B cell (primary cell): ENCODE results near the gene SUSD4. TPM values are rescaled to one million over a fixed set of nuclear protein-coding genes. Genes with fewer than 3 reads are reported as not detected.

ENCODE experiments used
- ATAC-seq: fragments of 200-7000 bp; cut with Tn5 transposase; one replicate; pipeline ENCODE4 v1.10.0; 2021; ENCODE audit warnings: low read depth, mild to moderate bottlenecking, moderate number of reproducible peaks, moderate library complexity
- CTCF ChIA-PET: fragments of 350-600 bp; sonication (Branson Sonifier 250); formaldehyde crosslinking; loops from one replicate; lab custom pipeline; 2021; ENCODE audit warnings: antibody characterized with exemption, inconsistent platforms; lab: Charles Lee
- POLR2A ChIA-PET: fragments of 350-600 bp; sonication (Branson Sonifier 250); formaldehyde crosslinking; loops from one replicate; lab custom pipeline; 2021; ENCODE audit warnings: antibody characterized with exemption; lab: Charles Lee
- DNase-seq: peaks from one replicate; pipeline ENCODE4 v3.0.0; 2013
- H2AFZ ChIP-seq: 2 replicates; pipeline ENCODE4 v1.6.1; 2012; ENCODE audit warnings: mild to moderate bottlenecking, low read depth, low read length; ENCODE audit not compliant: insufficient read depth, poor library complexity, severe bottlenecking
- H3K27ac ChIP-seq, 2 donors: 1 replicate in 1 of 2; 2 replicates in 1 of 2; pipeline ENCODE4 v1.5.1; 2012 to 2013; ENCODE audit warnings: low read length in 2 of 2, mild to moderate bottlenecking in 2 of 2, moderate library complexity in 1 of 2
- H3K27me3 ChIP-seq, 4 experiments: fragments of 200-600 bp in 1 of 4; sonication (generic) in 1 of 4; replicated peaks in 1 of 4; 1 replicate in 2 of 4; 2 replicates in 2 of 4; pipeline versions ENCODE4 v1.6.1 to v1.7.0; 2013 to 2016; ENCODE audit warnings: low read length in 3 of 4, mild to moderate bottlenecking in 2 of 4, mixed read lengths in 1 of 4, moderate library complexity in 1 of 4; ENCODE audit not compliant: insufficient read depth in 4 of 4, control insufficient read depth in 3 of 4; ENCODE audit errors: control extremely low read depth in 1 of 4
- H3K36me3 ChIP-seq, 2 experiments: replicated peaks in 1 of 2; 1 replicate in 1 of 2; 2 replicates in 1 of 2; pipeline versions ENCODE4 v1.6.1 to v1.7.1; 2013; ENCODE audit warnings: low read length in 1 of 2; ENCODE audit not compliant: insufficient read depth in 2 of 2, control insufficient read depth in 1 of 2; ENCODE audit errors: control extremely low read depth in 1 of 2, extremely low read depth in 1 of 2
- H3K4me1 ChIP-seq, 2 donors: fragments of 200-600 bp in 1 of 2; sonication (generic) in 1 of 2; 1 replicate in 1 of 2; 2 replicates in 1 of 2; pipeline versions ENCODE4 v1.5.1 to v1.6.1; 2013 to 2017; ENCODE audit warnings: low read length in 2 of 2; ENCODE audit not compliant: control insufficient read depth in 2 of 2, insufficient read depth in 2 of 2
- H3K4me2 ChIP-seq: replicated peaks from 2 replicates; pipeline ENCODE3; 2012; ENCODE audit warnings: mild to moderate bottlenecking, low read depth, low read length; ENCODE audit not compliant: poor library complexity, severe bottlenecking
- H3K4me3 ChIP-seq, 5 experiments: fragments of 200-600 bp in 1 of 5; sonication (generic) in 1 of 5; 1 replicate in 3 of 5; 2 replicates in 2 of 5; pipeline versions ENCODE4 v1.5.1 to v1.7.0; 2011 to 2016; ENCODE audit warnings: low read length in 4 of 5, mild to moderate bottlenecking in 4 of 5, low read depth in 2 of 5, control low read depth in 1 of 5, moderate library complexity in 1 of 5; ENCODE audit not compliant: insufficient read depth in 1 of 5; ENCODE audit errors: control extremely low read depth in 1 of 5, extremely low read depth in 1 of 5
- H3K79me2 ChIP-seq: fragments of 200-600 bp; sonication (generic); one replicate; pipeline ENCODE4 v1.6.0; 2016; ENCODE audit warnings: low read length; ENCODE audit not compliant: control insufficient read depth, insufficient read depth
- H3K9ac ChIP-seq: fragments of 200-600 bp; sonication (generic); 2 replicates; pipeline ENCODE4 v1.6.1; 2017; ENCODE audit warnings: mild to moderate bottlenecking, low read length, moderate library complexity
- H3K9me3 ChIP-seq, 3 donors: one replicate each; pipeline versions ENCODE4 v1.6.1 to v1.7.1; 2013; ENCODE audit warnings: low read length in 2 of 3; ENCODE audit not compliant: control insufficient read depth in 2 of 3, insufficient read depth in 1 of 3; ENCODE audit errors: control extremely low read depth in 1 of 3
- H4K20me1 ChIP-seq: 2 replicates; pipeline ENCODE4 v1.6.0; 2012; ENCODE audit warnings: mild to moderate bottlenecking, low read length; ENCODE audit not compliant: insufficient read depth, control insufficient read depth, poor library complexity, severe bottlenecking
- H3K27ac Mint-ChIP-seq: one replicate; pipeline ENCODE4 v1.8.0; 2021; ENCODE audit warnings: mixed read lengths
- H3K27me3 Mint-ChIP-seq: one replicate; pipeline ENCODE4 v1.8.0; 2021; ENCODE audit warnings: mixed read lengths
- H3K4me1 Mint-ChIP-seq: one replicate; pipeline ENCODE4 v1.8.0; 2021; ENCODE audit warnings: mixed read lengths
- H3K4me3 Mint-ChIP-seq: one replicate; pipeline ENCODE4 v1.8.0; 2021; ENCODE audit warnings: mixed read lengths
- H3K9me3 Mint-ChIP-seq: one replicate; pipeline ENCODE4 v1.8.0; 2022; ENCODE audit warnings: mixed read lengths; ENCODE audit not compliant: insufficient read depth
- EZH2 ChIP-seq: IDR thresholded peaks from 2 replicates; pipeline ENCODE4 v1.6.1; 2012; ENCODE audit warnings: borderline replicate concordance, low read depth, mild to moderate bottlenecking, moderate library complexity, low read length; ENCODE audit not compliant: insufficient read depth, poor library complexity, severe bottlenecking
- WGBS: methylation state at CpG from one replicate; pipeline ENCODE4 v1.1.5; 2013; ENCODE audit warnings: missing lambda C conversion rate; ENCODE audit not compliant: insufficient coverage; 5-methylcytosine and 5-hydroxymethylcytosine counted together
- intact Hi-C: fragments of 100-400 bp; cut with micrococcal nuclease; formaldehyde crosslinking; loops from one replicate; pipeline ENCODE4 v1.10.0; 2022
- polyA plus RNA-seq: library from polyadenylated mRNA; depleted of rRNA; stranded (reverse); fragments of >200 nt; gene quantifications from 2 replicates; pipeline ENCODE4 v1.2.3, GENCODE V29; 2012
- total RNA-seq, 2 donors: library from RNA; stranded (reverse); fragments of 120-200 nt in 1 of 2; gene quantifications; 1 replicate in 1 of 2; 2 replicates in 1 of 2; pipeline versions ENCODE4 v1.2.3 to v1.2.4, GENCODE V29; 2013 to 2022
- TF ChIP-seq, protein P1 (sequence below): fragments of 200-600 bp; IDR thresholded peaks from one replicate; pipeline ENCODE4 v1.8.0; 2022; ENCODE audit warnings: antibody characterized with exemption, mild to moderate bottlenecking

SUSD4 gene
- total and polyA plus RNA-seq, 2 donors (not counting 1 experiment from before 2014, with no cell fraction given): 0.13 TPM; not detected in 1

DNA sequence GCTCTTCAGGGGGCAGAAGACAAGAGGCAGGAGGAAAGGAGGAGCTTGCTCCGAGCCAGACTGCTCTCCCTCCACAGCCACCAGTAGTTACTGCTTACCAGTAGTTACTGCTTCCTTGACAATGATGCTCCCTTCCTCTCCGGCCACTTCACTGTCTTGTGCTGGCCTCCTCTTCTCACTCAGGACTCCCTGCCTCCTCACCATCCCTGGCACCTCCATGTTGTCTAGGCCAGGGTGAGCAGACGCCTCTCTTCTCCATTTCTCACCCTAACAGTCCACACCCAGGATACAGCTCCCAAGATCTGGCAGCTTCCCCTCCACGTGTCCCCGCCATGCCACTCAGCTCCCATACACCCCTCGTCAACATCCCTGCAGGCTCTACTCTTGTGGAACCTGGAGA lies 138.5 kb downstream of the SUSD4 start:
- H3K9me3 Mint-ChIP-seq: no peaks in the 10 kb centered on the region
- no peak for DNase-seq
- H3K9me3 ChIP-seq: no peaks in the 10 kb centered on the region
- H3K4me2 ChIP-seq: no peak overlapping the region
- H3K27me3 Mint-ChIP-seq: peaks cover 20% of the 10 kb centered on the region
- ChIA-PET CTCF (no interaction called here), POLR2A (no interaction called here)
- no peaks in the 10 kb centered on the region for H3K27me3 ChIP-seq
- H3K4me3 ChIP-seq: no peak overlapping the region
- H3K4me1 ChIP-seq: no peaks in the 10 kb centered on the region
- H3K36me3 ChIP-seq: no peaks in the 10 kb centered on the region
- ATAC-seq: no peak
- no peaks in the 10 kb centered on the region for H4K20me1 ChIP-seq
- H3K79me2 ChIP-seq: no peaks in the 10 kb centered on the region
- intact Hi-C loops: no loop called here
- no peak overlapping the region for H3K9ac ChIP-seq
- H3K4me3 Mint-ChIP-seq: no peak overlapping the region
- H3K27ac Mint-ChIP-seq: no peak overlapping the region
- 85% methylated on average over 3 of the region's 6 CpGs for WGBS
- TF ChIP-seq EZH2: no peak
- TF ChIP-seq, protein P1, sequence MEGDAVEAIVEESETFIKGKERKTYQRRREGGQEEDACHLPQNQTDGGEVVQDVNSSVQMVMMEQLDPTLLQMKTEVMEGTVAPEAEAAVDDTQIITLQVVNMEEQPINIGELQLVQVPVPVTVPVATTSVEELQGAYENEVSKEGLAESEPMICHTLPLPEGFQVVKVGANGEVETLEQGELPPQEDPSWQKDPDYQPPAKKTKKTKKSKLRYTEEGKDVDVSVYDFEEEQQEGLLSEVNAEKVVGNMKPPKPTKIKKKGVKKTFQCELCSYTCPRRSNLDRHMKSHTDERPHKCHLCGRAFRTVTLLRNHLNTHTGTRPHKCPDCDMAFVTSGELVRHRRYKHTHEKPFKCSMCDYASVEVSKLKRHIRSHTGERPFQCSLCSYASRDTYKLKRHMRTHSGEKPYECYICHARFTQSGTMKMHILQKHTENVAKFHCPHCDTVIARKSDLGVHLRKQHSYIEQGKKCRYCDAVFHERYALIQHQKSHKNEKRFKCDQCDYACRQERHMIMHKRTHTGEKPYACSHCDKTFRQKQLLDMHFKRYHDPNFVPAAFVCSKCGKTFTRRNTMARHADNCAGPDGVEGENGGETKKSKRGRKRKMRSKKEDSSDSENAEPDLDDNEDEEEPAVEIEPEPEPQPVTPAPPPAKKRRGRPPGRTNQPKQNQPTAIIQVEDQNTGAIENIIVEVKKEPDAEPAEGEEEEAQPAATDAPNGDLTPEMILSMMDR: no peak
- no peaks in the 10 kb centered on the region for H3K4me1 Mint-ChIP-seq
- H3K27ac ChIP-seq: no peak overlapping the region
- H2AFZ ChIP-seq: no peak overlapping the region

DNA sequence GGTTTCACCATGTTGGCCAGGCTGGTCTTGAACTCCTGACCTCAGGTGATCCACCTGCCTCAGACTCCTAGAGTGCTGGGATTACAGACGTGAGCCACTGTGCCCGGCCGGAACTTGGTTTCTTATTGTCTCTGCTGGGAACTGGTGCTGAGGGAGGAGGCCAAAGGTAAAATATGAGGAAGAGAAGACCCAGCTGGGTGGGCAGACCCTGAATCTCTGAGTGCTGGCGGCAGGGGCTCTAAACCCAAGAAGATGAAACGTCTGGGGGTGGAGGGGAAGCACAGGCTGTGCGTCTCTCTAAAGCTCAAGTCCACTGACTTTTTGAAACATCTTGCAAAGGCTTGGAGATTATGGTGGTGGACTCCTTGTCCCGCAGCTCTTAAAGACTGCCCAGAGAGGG lies 138.9 kb downstream of the SUSD4 start:
- Mint-ChIP-seq H3K4me1 (no peaks in the 10 kb centered on the region), H3K4me3 (no peak overlapping the region)
- CTCF ChIA-PET: no interaction called here

More for the DNA sequence above, 138.9 kb downstream of the SUSD4 start:
- ATAC-seq: no peak
- Histone ChIP-seq H3K4me2 (no peak overlapping the region), H3K79me2 (no peaks in the 10 kb centered on the region), H3K9me3 (no peaks in the 10 kb centered on the region), H3K4me3 (no peak overlapping the region), H3K27ac (no peak overlapping the region), H3K4me1 (no peaks in the 10 kb centered on the region), H2AFZ (no peak overlapping the region), H3K27me3 (no peaks in the 10 kb centered on the region), H3K9ac (no peak overlapping the region), H3K36me3 (no peaks in the 10 kb centered on the region), H4K20me1 (no peaks in the 10 kb centered on the region)
- 94% methylated on average over 7 of the region's 7 CpGs for WGBS
- Mint-ChIP-seq H3K9me3 (no peaks in the 10 kb centered on the region), H3K27ac (no peak overlapping the region), H3K27me3 (peaks cover 18% of the 10 kb centered on the region)
- POLR2A ChIA-PET: no interaction called here
- no peak for DNase-seq
- TF ChIP-seq, protein P1: no peak
- TF ChIP-seq EZH2: no peak
- intact Hi-C loops: no loop called here
